ENCODE measurements around the gene GALNT16.

Gene GALNT16

GRCh38 chr14:69404883-69405282 lies 144.9 kb downstream of the GALNT16 start:
- DNase-seq (ENCODE audit: low read depth in 2 of 2) = no peak

GRCh38 chr14:69405762-69406161 lies 145.8 kb downstream of the GALNT16 start:
- DNase-seq (ENCODE audit: low read depth in 2 of 2) = no peak
